ENCODE data around the gene SH3RF2.

DNA sequence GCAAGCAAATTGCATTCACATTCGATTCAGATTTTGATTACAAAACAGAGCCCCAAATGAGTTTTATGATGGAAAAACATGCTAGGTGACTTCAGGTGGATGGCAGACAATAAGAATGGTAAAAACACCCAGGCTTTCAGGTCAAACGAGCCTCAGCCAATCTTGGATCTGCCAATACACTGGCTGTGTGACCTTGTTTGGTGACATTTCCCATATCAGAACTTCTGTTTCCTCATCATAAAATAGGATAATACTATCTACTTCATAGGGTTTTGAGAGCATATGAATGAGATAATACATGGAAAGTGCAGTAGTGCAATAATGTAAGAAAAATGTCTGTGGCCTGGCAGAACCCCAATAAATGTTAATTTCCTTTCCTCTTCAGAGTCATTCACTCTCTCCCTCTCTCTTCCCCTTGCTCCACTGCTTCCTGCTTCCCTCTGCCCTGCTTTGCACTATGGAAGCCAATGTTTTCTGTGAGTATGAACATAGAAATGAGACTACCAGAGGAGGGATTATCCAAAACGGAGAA lies 54.7 kb downstream of the SH3RF2 start:
- TF ChIP-seq, protein P1, sequence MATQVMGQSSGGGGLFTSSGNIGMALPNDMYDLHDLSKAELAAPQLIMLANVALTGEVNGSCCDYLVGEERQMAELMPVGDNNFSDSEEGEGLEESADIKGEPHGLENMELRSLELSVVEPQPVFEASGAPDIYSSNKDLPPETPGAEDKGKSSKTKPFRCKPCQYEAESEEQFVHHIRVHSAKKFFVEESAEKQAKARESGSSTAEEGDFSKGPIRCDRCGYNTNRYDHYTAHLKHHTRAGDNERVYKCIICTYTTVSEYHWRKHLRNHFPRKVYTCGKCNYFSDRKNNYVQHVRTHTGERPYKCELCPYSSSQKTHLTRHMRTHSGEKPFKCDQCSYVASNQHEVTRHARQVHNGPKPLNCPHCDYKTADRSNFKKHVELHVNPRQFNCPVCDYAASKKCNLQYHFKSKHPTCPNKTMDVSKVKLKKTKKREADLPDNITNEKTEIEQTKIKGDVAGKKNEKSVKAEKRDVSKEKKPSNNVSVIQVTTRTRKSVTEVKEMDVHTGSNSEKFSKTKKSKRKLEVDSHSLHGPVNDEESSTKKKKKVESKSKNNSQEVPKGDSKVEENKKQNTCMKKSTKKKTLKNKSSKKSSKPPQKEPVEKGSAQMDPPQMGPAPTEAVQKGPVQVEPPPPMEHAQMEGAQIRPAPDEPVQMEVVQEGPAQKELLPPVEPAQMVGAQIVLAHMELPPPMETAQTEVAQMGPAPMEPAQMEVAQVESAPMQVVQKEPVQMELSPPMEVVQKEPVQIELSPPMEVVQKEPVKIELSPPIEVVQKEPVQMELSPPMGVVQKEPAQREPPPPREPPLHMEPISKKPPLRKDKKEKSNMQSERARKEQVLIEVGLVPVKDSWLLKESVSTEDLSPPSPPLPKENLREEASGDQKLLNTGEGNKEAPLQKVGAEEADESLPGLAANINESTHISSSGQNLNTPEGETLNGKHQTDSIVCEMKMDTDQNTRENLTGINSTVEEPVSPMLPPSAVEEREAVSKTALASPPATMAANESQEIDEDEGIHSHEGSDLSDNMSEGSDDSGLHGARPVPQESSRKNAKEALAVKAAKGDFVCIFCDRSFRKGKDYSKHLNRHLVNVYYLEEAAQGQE (IDR thresholded peaks at IDR 0.05; ENCODE audit: insufficient read depth in 1 of 2, low read depth in 2 of 2, low read length in 2 of 2) = no peak
- no peak for TF ChIP-seq POLR2AphosphoS5 (IDR thresholded peaks at IDR 0.05; ENCODE audit: low read depth, low read length)
- no peak for TF ChIP-seq TAF1 (IDR thresholded peaks at IDR 0.05; ENCODE audit: borderline replicate concordance, insufficient read depth, low read length)
- no peak for TF ChIP-seq SIN3A (IDR thresholded peaks at IDR 0.05; ENCODE audit: borderline replicate concordance, insufficient read depth, low read length)
- no peak for TF ChIP-seq FOXP2 (optimal IDR thresholded peaks at IDR 0.05; ENCODE audit: borderline replicate concordance, extremely low read depth, extremely low read length, insufficient read depth)
